ENCODE measurements around the gene HTR1B.

HTR1B gene

DNA sequence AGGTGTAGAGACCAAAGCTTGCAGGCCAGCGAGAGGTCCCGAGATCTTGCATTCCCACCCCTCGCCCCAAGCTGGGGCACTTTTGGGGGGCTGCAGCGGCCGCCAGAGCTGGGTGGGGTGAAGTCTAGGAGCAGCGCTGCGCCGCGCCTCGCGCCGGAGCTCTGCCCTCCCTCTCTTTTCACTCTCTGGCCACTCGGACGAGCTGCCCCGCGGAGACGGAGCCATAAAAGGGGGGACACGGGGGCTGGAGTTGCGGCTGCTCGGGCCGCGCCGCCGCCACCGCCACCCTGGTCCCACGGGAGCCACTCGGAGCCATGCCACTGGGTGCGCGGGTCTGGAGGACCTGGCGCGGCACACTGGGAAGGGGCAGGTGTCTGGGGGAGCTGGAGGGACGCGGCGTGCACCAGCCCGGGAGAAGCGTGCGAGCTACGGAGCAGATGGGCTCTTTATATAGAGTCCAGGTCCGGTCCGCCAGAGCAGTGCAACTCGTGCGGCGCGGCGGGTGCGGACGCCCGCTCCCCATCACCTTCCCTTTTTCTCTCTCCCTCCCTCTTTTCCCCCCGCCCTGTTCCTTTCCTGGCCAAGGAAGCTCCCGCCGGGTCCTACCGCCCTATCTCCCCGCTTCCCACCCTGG lies 687 bp upstream of the HTR1B start:
- TF ChIP-seq GATA1 (IDR thresholded peaks at IDR 0.05; ENCODE audit: low read depth, low read length) (no peak), POLR2A (IDR thresholded peaks at IDR 0.05; ENCODE audit: low read length) (no peak)
- DNase-seq, result no peak

- DNase-seq, result peak; percentile 39 to 55
- TF ChIP-seq POLR2A (IDR thresholded peaks at IDR 0.05; ENCODE audit: low read length) (no peak), GATA1 (IDR thresholded peaks at IDR 0.05; ENCODE audit: low read depth, low read length) (no peak)
Observed at GRCh38 chr6:77462359-77463307, 658 bp downstream of the HTR1B start.

- TF ChIP-seq POLR2A (IDR thresholded peaks at IDR 0.05; ENCODE audit: low read length) (no peak), GATA1 (IDR thresholded peaks at IDR 0.05; ENCODE audit: low read depth, low read length) (no peak)
- no peak for DNase-seq
Observed at GRCh38 chr6:77461796-77462195, 1.5 kb downstream of the HTR1B start.

GRCh38 chr6:77458421-77458820 lies 4.9 kb downstream of the HTR1B start:
- TF ChIP-seq POLR2A (IDR thresholded peaks at IDR 0.05; ENCODE audit: low read length) (no peak), GATA1 (IDR thresholded peaks at IDR 0.05; ENCODE audit: low read depth, low read length) (no peak)
- no peak for DNase-seq

DNA sequence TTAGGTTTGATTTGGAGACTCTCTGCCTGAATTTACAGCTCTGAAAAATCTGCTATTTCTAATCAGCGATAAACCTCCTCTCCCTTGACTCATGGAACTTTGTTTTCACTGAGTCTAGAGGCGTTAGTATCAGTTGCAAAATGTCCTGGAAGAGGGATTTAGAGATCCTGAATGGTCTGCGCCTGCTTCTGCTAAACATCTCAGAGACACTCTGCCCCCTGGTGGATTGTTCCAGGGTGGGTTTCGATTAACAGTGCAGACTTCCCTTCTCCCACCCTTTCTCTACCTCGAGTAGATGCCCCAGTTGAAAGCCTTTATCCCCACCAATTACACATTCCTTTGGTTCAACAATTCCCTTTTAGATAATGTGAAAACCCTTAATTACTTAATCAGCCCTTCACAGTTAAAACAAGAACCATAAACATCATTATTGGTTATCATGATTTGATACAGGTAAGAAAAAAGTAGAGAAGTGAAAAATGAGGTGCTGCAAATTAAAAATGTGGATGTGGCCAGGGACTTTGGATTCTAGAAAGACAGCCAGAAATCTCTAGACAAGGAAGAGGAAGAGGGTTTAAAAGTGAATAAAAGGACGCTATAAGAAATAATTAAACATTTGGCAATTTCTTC lies 5.5 kb downstream of the HTR1B start:
- TF ChIP-seq POLR2A (IDR thresholded peaks at IDR 0.05; ENCODE audit: low read length) (no peak), GATA1 (IDR thresholded peaks at IDR 0.05; ENCODE audit: low read depth, low read length) (no peak)
- DNase-seq, result peak; percentile 57 to 74

GRCh38 chr6:77456531-77457248 lies 6.6 kb downstream of the HTR1B start:
- no peak for DNase-seq
- TF ChIP-seq POLR2A (IDR thresholded peaks at IDR 0.05; ENCODE audit: low read length) (no peak), GATA1 (IDR thresholded peaks at IDR 0.05; ENCODE audit: low read depth, low read length) (no peak)

DNA sequence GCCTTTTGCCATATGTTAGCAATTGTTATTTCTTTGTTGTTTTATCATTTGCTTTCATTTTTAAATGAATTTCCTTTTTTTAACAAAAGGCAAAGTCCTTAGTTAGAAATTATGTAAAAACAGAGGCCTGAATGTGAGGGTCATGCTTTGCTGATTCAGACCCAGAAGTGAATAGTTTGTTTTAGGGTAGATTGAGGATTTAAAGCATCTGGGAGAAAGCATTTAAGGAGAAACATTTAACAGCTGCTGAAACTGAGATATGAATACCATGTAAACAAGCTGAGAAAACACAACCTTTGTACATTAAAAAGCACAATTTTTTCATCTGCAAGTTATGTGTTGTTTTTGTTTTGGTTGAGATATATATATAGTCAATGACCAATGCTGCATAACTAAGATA lies 8.0 kb downstream of the HTR1B start:
- TF ChIP-seq GATA1 (IDR thresholded peaks at IDR 0.05; ENCODE audit: low read depth, low read length) (no peak), POLR2A (IDR thresholded peaks at IDR 0.05; ENCODE audit: low read length) (no peak)
- DNase-seq, result no peak

DNA sequence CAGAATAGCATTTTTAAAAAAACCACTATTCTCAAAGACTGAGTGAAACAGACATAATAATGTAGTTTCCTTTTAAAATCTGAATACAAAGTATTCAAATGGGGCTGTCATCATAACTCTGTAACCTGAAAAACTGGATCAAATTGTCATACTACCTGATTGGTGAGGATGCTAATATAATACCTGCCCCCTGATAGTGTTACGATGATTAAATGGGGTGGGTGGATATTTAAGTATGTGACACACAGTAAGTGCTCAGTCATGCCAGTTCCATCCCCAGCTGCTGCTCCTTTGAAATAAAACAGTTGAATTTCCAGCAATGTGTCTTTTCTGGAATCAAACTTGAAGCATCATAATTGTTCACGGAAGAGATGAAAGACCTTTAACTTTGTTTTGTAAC lies 8.9 kb downstream of the HTR1B start:
- TF ChIP-seq GATA1 (IDR thresholded peaks at IDR 0.05; ENCODE audit: low read depth, low read length), result no peak
- no peak for TF ChIP-seq POLR2A (IDR thresholded peaks at IDR 0.05; ENCODE audit: low read length)

GRCh38 chr6:77451466-77451865 lies 11.8 kb downstream of the HTR1B start:
- no peak for TF ChIP-seq GATA1 (IDR thresholded peaks at IDR 0.05; ENCODE audit: low read depth, low read length)
- no peak for TF ChIP-seq POLR2A (IDR thresholded peaks at IDR 0.05; ENCODE audit: low read length)
- no peak for DNase-seq

More for the DNA sequence above, 8.9 kb downstream of the HTR1B start:
- DNase-seq, result no peak

DNA sequence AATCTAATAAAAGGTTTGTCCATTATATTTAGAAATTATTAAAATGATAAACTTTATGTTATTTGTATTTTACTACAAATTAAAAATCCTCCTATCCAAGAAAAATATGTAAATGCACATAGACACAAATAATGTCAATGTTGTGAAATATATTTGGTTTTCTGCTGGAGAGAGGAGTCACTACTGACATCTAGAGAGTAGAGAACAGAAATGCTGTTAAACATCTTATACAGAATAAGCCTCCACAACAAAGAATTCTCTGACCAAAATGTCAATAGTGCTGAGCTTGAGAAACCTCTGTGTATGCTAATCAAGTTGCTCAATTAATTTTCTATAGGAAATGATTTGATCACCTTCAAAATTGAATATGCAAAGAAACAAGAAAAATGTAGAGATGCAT lies 12.4 kb downstream of the HTR1B start:
- TF ChIP-seq POLR2A (IDR thresholded peaks at IDR 0.05; ENCODE audit: low read length) (no peak), GATA1 (IDR thresholded peaks at IDR 0.05; ENCODE audit: low read depth, low read length) (no peak)

GRCh38 chr6:77448546-77448945 lies 14.7 kb downstream of the HTR1B start:
- TF ChIP-seq POLR2A (IDR thresholded peaks at IDR 0.05; ENCODE audit: low read length), result no peak
- TF ChIP-seq GATA1 (IDR thresholded peaks at IDR 0.05; ENCODE audit: low read depth, low read length), result no peak
- DNase-seq, result no peak

More for the DNA sequence above, 12.4 kb downstream of the HTR1B start:
- no peak for DNase-seq

GRCh38 chr6:77447254-77447653 lies 16.0 kb downstream of the HTR1B start:
- no peak for DNase-seq
- TF ChIP-seq POLR2A (IDR thresholded peaks at IDR 0.05; ENCODE audit: low read length), result no peak
- no peak for TF ChIP-seq GATA1 (IDR thresholded peaks at IDR 0.05; ENCODE audit: low read depth, low read length)

GRCh38 chr6:77446249-77446648 lies 17.0 kb downstream of the HTR1B start:
- TF ChIP-seq GATA1 (IDR thresholded peaks at IDR 0.05; ENCODE audit: low read depth, low read length) (no peak), POLR2A (IDR thresholded peaks at IDR 0.05; ENCODE audit: low read length) (no peak)
- no peak for DNase-seq

GRCh38 chr6:77445214-77445613 lies 18.1 kb downstream of the HTR1B start:
- TF ChIP-seq GATA1 (IDR thresholded peaks at IDR 0.05; ENCODE audit: low read depth, low read length) (no peak), POLR2A (IDR thresholded peaks at IDR 0.05; ENCODE audit: low read length) (no peak)
- DNase-seq, result no peak
